Transverse colon (tissue), 3 donors: ENCODE results near the gene KPTN.

Experiments
- POLR2A ChIP-seq: fragments of 450-650 bp; IDR thresholded peaks from one replicate; pipeline ENCODE4 v1.6.1; 2016; ENCODE audit warnings: antibody characterized with exemption, mild to moderate bottlenecking, moderate library complexity
- TF ChIP-seq, protein P1 (sequence below), 5 experiments: fragments of 200-600 bp in 3 of 5; fragments of 450-650 bp in 2 of 5; sonication (generic) in 3 of 5; IDR thresholded peaks; 1 replicate in 2 of 5; 2 replicates in 3 of 5; pipeline ENCODE4 v1.5.1; 2016 to 2017; ENCODE audit warnings: antibody characterized with exemption in 5 of 5, inconsistent platforms in 3 of 5, mild to moderate bottlenecking in 2 of 5, moderate library complexity in 1 of 5

DNA sequence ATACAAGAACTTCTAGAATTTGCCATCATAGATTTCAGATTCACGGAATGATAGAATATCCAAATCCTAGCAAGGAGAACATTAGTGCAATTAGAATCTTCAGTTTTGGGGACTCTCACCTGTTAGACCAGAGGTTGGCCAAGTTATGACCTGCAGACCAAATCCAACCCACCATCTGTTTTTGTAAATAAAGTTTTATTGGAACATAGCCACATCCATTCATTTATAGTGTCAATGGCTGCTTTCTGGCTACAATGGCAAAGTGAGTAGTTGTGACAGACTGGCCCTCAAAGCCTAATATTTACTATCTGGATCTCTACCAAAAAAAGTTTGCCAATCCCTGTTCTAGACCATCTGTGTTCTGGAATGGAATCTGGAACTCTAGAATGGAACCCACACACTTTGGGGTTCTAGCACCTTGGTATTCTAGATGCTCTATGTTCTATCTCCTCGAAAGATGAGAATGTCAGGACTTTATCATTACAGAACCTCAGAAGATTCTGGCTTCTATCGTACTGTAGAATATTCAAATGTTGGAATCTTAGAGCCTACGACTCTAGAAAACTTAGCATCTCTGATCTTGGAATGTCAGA lies 2.5 kb downstream of the KPTN start:
- TF ChIP-seq, protein P1, sequence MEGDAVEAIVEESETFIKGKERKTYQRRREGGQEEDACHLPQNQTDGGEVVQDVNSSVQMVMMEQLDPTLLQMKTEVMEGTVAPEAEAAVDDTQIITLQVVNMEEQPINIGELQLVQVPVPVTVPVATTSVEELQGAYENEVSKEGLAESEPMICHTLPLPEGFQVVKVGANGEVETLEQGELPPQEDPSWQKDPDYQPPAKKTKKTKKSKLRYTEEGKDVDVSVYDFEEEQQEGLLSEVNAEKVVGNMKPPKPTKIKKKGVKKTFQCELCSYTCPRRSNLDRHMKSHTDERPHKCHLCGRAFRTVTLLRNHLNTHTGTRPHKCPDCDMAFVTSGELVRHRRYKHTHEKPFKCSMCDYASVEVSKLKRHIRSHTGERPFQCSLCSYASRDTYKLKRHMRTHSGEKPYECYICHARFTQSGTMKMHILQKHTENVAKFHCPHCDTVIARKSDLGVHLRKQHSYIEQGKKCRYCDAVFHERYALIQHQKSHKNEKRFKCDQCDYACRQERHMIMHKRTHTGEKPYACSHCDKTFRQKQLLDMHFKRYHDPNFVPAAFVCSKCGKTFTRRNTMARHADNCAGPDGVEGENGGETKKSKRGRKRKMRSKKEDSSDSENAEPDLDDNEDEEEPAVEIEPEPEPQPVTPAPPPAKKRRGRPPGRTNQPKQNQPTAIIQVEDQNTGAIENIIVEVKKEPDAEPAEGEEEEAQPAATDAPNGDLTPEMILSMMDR (IDR thresholded peaks at IDR 0.05), result no peak
- TF ChIP-seq POLR2A, result no peak
